ENCODE data around the gene FBRSL1. TPM values are rescaled to one million over a fixed set of nuclear protein-coding genes. Genes with fewer than 3 reads are reported as not detected.

Gene FBRSL1
- total and polyA plus RNA-seq, 9 of the 15 experiments (the other 6 are each of a cell fraction or from before 2014, with no cell fraction given) = 0.24 to 129 (median 7.3) TPM

- peak overlapping the region in 1 of 2 experiments; percentile 84; a peak in 2 of 4 replicates for H3K9ac ChIP-seq (ENCODE audit: insufficient read depth in 1 of 2, low read depth in 2 of 2, low read length in 2 of 2)
- 86% methylated on average over 15 of the region's 15 CpGs for WGBS (ENCODE audit: insufficient coverage, low coverage, missing lambda C conversion rate)
- no peak overlapping the region for H2AFZ ChIP-seq (ENCODE audit: low read depth, low read length)
- peaks cover 51% of the 10 kb centered on the region for H4K20me1 ChIP-seq (replicated peaks; ENCODE audit: control insufficient read depth, insufficient read depth, low read length)
- H3K9me3 ChIP-seq (replicated peaks; ENCODE audit: control insufficient read depth, insufficient read depth, low read depth, low read length) = no peaks in the 10 kb centered on the region
- TF ChIP-seq BACH1 (tag; IDR thresholded peaks at IDR 0.05) (no peak), ZBTB7A (IDR thresholded peaks at IDR 0.05; ENCODE audit: borderline replicate concordance, control insufficient read depth, low read depth, low read length) (no peak), POLR2G (IDR thresholded peaks at IDR 0.05; ENCODE audit: low read depth, low read length) (peak; percentile 14; the same call in 1 of the 2 replicates)
- TF ChIP-seq, protein P1, sequence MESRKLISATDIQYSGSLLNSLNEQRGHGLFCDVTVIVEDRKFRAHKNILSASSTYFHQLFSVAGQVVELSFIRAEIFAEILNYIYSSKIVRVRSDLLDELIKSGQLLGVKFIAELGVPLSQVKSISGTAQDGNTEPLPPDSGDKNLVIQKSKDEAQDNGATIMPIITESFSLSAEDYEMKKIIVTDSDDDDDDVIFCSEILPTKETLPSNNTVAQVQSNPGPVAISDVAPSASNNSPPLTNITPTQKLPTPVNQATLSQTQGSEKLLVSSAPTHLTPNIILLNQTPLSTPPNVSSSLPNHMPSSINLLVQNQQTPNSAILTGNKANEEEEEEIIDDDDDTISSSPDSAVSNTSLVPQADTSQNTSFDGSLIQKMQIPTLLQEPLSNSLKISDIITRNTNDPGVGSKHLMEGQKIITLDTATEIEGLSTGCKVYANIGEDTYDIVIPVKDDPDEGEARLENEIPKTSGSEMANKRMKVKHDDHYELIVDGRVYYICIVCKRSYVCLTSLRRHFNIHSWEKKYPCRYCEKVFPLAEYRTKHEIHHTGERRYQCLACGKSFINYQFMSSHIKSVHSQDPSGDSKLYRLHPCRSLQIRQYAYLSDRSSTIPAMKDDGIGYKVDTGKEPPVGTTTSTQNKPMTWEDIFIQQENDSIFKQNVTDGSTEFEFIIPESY (CRISPR knock-in tag; IDR thresholded peaks at IDR 0.05) = no peak
- peaks cover 25% of the 10 kb centered on the region for H3K9me1 ChIP-seq (ENCODE audit: control insufficient read depth, insufficient read depth, low read length)
- no peak for ATAC-seq
- peaks cover 29% of the 10 kb centered on the region; the same call in 1 of the 3 replicates for H3K36me3 ChIP-seq (ENCODE audit: control insufficient read depth, insufficient read depth, low read length)
- FAIRE-seq = no peak
- CTCF ChIA-PET (ENCODE audit: low intra/inter-chr PET ratio) = no interaction called here
- POLR2A ChIA-PET = interaction anchor here (0.6 to 2.0 kb wide), 2 partner anchors 15 to 119 kb away, joined by 3 to 7 read pairs; no protein-coding TSS in a partner anchor
- intact Hi-C loops (cut with micrococcal nuclease) (no loop called here), in situ Hi-C loops (cut with MboI) (no loop called here)
- no peak overlapping the region for H3K27ac ChIP-seq (ENCODE audit: extremely low read depth, low read depth, low read length)
- BruUV-seq (replicated peaks) = no TSS peak
- peaks cover 11 to 85% of the 10 kb centered on the region in 2 experiments; a peak in 4 of 5 replicates for H3K4me1 ChIP-seq (replicated peaks in 1 of 2; ENCODE audit: control insufficient read depth in 2 of 2, insufficient read depth in 2 of 2, low read length in 2 of 2)
- no peak overlapping the region for H3K4me3 ChIP-seq
- no peaks in the 10 kb centered on the region for H3K27me3 ChIP-seq (ENCODE audit: control insufficient read depth in 2 of 2, insufficient read depth in 2 of 2, low read length in 2 of 2)
- H3K79me2 ChIP-seq (ENCODE audit: control insufficient read depth, insufficient read depth, low read length) = peaks cover 55% of the 10 kb centered on the region
- no peak for DNase-seq (ENCODE audit: extremely low read depth in 1 of 4, low spot score in 3 of 4)
- no peak overlapping the region for H3K4me2 ChIP-seq (ENCODE audit: insufficient read depth, low read length)
Observed at GRCh38 chr12:132507161-132507538, 17.2 kb downstream of the FBRSL1 start.
